Endothelial cell of umbilical vein (primary cell): ENCODE results near the gene MAP3K14. TPM values are rescaled to one million over a fixed set of nuclear protein-coding genes. Genes with fewer than 3 reads are reported as not detected.
A peak's percentile ranks its signal among the peaks of the same experiment; 100 is the strongest.

Experiments used
- BruUV-seq: library from RNA; stranded (reverse); fragments of 400-500 nt; replicated peaks from 2 replicates; lab custom pipeline; 2021; lab: Mats Ljungman, UMichigan
- CTCF ChIA-PET: fragments of 300-600, 350-600 bp; sonication (Branson Sonifier 250); formaldehyde crosslinking; loops from one replicate; lab custom pipeline; 2021; ENCODE audit warnings: antibody characterized with exemption, inconsistent platforms; lab: Charles Lee
- POLR2A ChIA-PET: fragments of 300-600, 350-600 bp; sonication (Branson Sonifier 250); formaldehyde crosslinking; loops from one replicate; lab custom pipeline; 2021; ENCODE audit warnings: antibody characterized with exemption, inconsistent platforms; lab: Charles Lee
- DNase-seq: peaks from one replicate; pipeline ENCODE4 v3.0.0-alpha.2; 2011; ENCODE audit warnings: low read depth, low spot score
- FAIRE-seq: peaks from 2 replicates; lab custom pipeline; 2011; peaks lifted over from hg19 to GRCh38; lab: Jason Lieb, UNC
- H2AFZ ChIP-seq: 2 replicates; pipeline ENCODE4 v1.6.0; 2012; ENCODE audit warnings: low read depth, low read length, control low read depth, inconsistent platforms
- H3K27ac ChIP-seq: 2 replicates; pipeline ENCODE4 v1.5.1; 2011; ENCODE audit warnings: low read depth, mild to moderate bottlenecking, control low read depth, low read length, moderate library complexity; ENCODE audit not compliant: insufficient read depth
- H3K27me3 ChIP-seq, 2 experiments: 2 replicates each; pipeline versions ENCODE4 v1.6.0 to v1.6.1; 2011; ENCODE audit warnings: low read length in 2 of 2, mixed read lengths in 1 of 2; ENCODE audit not compliant: control insufficient read depth in 2 of 2, insufficient read depth in 2 of 2
- H3K36me3 ChIP-seq, 2 experiments: 2 replicates in 1 of 2; 3 replicates in 1 of 2; pipeline ENCODE4 v1.5.1; 2011; ENCODE audit warnings: low read length in 2 of 2, mild to moderate bottlenecking in 1 of 2, moderate library complexity in 1 of 2; ENCODE audit not compliant: control insufficient read depth in 2 of 2, insufficient read depth in 2 of 2; ENCODE audit errors: extremely low read depth in 1 of 2
- H3K4me1 ChIP-seq: 3 replicates; pipeline ENCODE4 v1.5.1; 2011; ENCODE audit warnings: mild to moderate bottlenecking, low read length; ENCODE audit not compliant: control insufficient read depth, insufficient read depth; ENCODE audit errors: extremely low read depth
- H3K4me2 ChIP-seq: 2 replicates; pipeline ENCODE4 v1.6.1; 2011; ENCODE audit warnings: low read length, control low read depth, mixed read lengths; ENCODE audit not compliant: insufficient read depth
- H3K4me3 ChIP-seq, 3 experiments: fragments of 200-600 bp in 1 of 3; sonication (generic), shearing (Covaris generic) in 1 of 3; replicated peaks in 1 of 3; 2 replicates each; pipeline ENCODE4 v1.5.1; 2011 to 2016; ENCODE audit warnings: control low read depth in 3 of 3, low read length in 3 of 3, mild to moderate bottlenecking in 2 of 3, inconsistent platforms in 1 of 3, low read depth in 1 of 3, moderate library complexity in 1 of 3; ENCODE audit not compliant: insufficient read depth in 1 of 3
- H3K79me2 ChIP-seq: 2 replicates; pipeline ENCODE4 v1.6.0; 2012; ENCODE audit warnings: low read length, inconsistent platforms; ENCODE audit not compliant: control insufficient read depth, insufficient read depth
- H3K9ac ChIP-seq: replicated peaks from 2 replicates; pipeline ENCODE3; 2011; ENCODE audit warnings: low read length, control low read depth; ENCODE audit not compliant: insufficient read depth; ENCODE audit errors: extremely low read depth
- H3K9me1 ChIP-seq: replicated peaks from 3 replicates; pipeline ENCODE4 v1.6.0; 2011; ENCODE audit warnings: mild to moderate bottlenecking, low read length; ENCODE audit not compliant: control insufficient read depth, insufficient read depth; ENCODE audit errors: extremely low read depth
- H3K9me3 ChIP-seq: replicated peaks from 2 replicates; pipeline ENCODE4 v1.5.1; 2012; ENCODE audit warnings: low read length, inconsistent platforms; ENCODE audit not compliant: control insufficient read depth, insufficient read depth
- H4K20me1 ChIP-seq: replicated peaks from 2 replicates; pipeline ENCODE3; 2011; ENCODE audit warnings: mild to moderate bottlenecking, low read length; ENCODE audit not compliant: control insufficient read depth, insufficient read depth; ENCODE audit errors: extremely low read depth
- EZH2 ChIP-seq: IDR thresholded peaks from 2 replicates; pipeline ENCODE4 v1.6.1; 2012; ENCODE audit warnings: borderline replicate concordance, low read depth, mild to moderate bottlenecking, moderate library complexity, low read length, inconsistent platforms; ENCODE audit not compliant: severe bottlenecking
- FOS ChIP-seq: IDR thresholded peaks from 2 replicates; pipeline ENCODE4 v1.6.1; 2011; ENCODE audit warnings: mild to moderate bottlenecking, low read length, moderate library complexity, borderline replicate concordance; ENCODE audit not compliant: insufficient read depth
- GATA2 ChIP-seq: IDR thresholded peaks from 2 replicates; pipeline ENCODE4 v1.7.0; 2011; ENCODE audit warnings: low read depth, mild to moderate bottlenecking, moderate library complexity, mixed read lengths, low read length; ENCODE audit not compliant: insufficient read length, insufficient read depth
- JUN ChIP-seq: IDR thresholded peaks from 2 replicates; pipeline ENCODE4 v1.6.1; 2011; ENCODE audit warnings: borderline replicate concordance, low read depth; ENCODE audit not compliant: insufficient read length, insufficient read depth
- MAX ChIP-seq: IDR thresholded peaks from 2 replicates; pipeline ENCODE4 v1.6.1; 2011; ENCODE audit not compliant: insufficient read depth, insufficient read length
- MYC ChIP-seq: IDR thresholded peaks from one replicate; pipeline ENCODE4 v1.6.1; 2011; ENCODE audit warnings: mild to moderate bottlenecking, low read depth, low read length
- POLR2A ChIP-seq: IDR thresholded peaks from 2 replicates; pipeline ENCODE4 v1.6.1; 2012; ENCODE audit warnings: low read depth, mild to moderate bottlenecking, control low read depth, low read length
- POLR2AphosphoS5 ChIP-seq: IDR thresholded peaks from 2 replicates; pipeline ENCODE4 v1.6.1; 2012; ENCODE audit warnings: low read depth, mild to moderate bottlenecking, control low read depth, low read length, moderate library complexity; ENCODE audit not compliant: insufficient read depth
- dilution Hi-C: fragments of 300-500 bp; cut with MboI; formaldehyde crosslinking; loops from one replicate; pipeline ENCODE4 v1.15.0; 2019; ENCODE audit warnings: low sequenced_read_pairs; ENCODE audit not compliant: extremely low pct_ligation_motif_present
- intact Hi-C: fragments of 100-400 bp; cut with micrococcal nuclease; formaldehyde crosslinking; loops from one replicate; pipeline ENCODE4 v1.10.0; 2022
- polyA plus RNA-seq, 4 experiments: library from polyadenylated mRNA; depleted of rRNA in 3 of 4; stranded (reverse) in 3 of 4; unstranded in 1 of 4; fragments of >200 nt; gene quantifications; 2 replicates each; pipeline versions ENCODE4 v1.2.1 to v1.2.3, GENCODE V29; 2011 to 2012; ENCODE audit warnings: missing spikeins in 1 of 4
- total RNA-seq: library from RNA; stranded (reverse); gene quantifications from 2 replicates; pipeline ENCODE4 v1.2.3, GENCODE V29; 2021
- TF ChIP-seq, protein P1 (sequence below), 2 donors: IDR thresholded peaks; 1 replicate in 1 of 2; 2 replicates in 1 of 2; pipeline ENCODE4 v1.5.1; 2011; ENCODE audit warnings: low read length in 2 of 2, mild to moderate bottlenecking in 2 of 2, moderate library complexity in 2 of 2, control low read depth in 1 of 2, inconsistent platforms in 1 of 2, low read depth in 1 of 2; ENCODE audit not compliant: insufficient read depth in 1 of 2; ENCODE audit errors: extremely low read depth in 1 of 2

MAP3K14 gene
- total and polyA plus RNA-seq, 2 donors (not counting 3 experiments of a cell fraction or from before 2014, with no cell fraction given) = 5.4 to 9.8 TPM

DNA sequence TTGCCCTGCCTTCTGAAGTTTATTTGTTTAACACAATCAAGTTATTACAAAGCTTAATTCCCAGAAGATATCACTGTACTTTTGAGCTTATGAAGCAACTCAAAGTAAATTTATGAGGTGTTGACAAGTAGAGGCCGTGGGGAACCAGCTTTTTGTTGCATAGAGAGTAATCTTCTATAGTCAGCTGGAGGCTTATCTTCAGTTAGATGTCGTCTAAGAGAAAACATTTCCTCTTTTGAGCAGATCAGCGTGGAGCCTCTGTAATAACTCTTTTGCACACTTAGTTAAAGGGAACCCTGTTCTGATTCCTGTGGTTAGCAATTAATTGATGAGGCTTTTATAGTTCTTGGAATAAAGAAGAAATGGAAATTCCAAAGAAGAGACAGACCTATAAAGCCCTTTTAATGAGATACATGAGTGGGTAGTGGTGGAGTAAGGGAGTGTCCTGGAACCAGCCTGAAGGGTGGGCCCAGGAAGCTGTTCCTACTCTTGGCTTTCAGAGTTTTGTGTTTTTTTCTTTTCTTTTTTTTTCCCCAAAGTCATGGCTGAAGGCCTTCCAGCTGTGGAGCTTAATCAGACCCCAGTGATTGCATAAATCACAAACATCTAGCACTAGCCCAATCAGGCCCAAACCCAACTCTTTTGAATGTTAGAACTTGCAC is 28.9 kb upstream of the MAP3K14 start:
- Histone ChIP-seq H3K27me3 (no peaks in the 10 kb centered on the region), H3K36me3 (no peaks in the 10 kb centered on the region), H3K4me3 (no peak overlapping the region), H3K4me2 (no peak overlapping the region), H3K9me3 (no peaks in the 10 kb centered on the region), H3K4me1 (peaks cover 15% of the 10 kb centered on the region), H3K9ac (no peak overlapping the region), H3K27ac (no peak overlapping the region), H3K9me1 (no peaks in the 10 kb centered on the region), H2AFZ (peak overlapping the region; percentile 56), H4K20me1 (no peaks in the 10 kb centered on the region), H3K79me2 (no peaks in the 10 kb centered on the region)
- intact Hi-C loops (no loop called here), dilution Hi-C loops (no loop called here)
- FAIRE-seq = peak; percentile 8
- peak; percentile 92 for DNase-seq
- TF ChIP-seq POLR2A (no peak), JUN (no peak), FOS (no peak), POLR2AphosphoS5 (no peak), GATA2 (no peak), MYC (no peak), MAX (no peak), EZH2 (no peak)
- TF ChIP-seq, protein P1, sequence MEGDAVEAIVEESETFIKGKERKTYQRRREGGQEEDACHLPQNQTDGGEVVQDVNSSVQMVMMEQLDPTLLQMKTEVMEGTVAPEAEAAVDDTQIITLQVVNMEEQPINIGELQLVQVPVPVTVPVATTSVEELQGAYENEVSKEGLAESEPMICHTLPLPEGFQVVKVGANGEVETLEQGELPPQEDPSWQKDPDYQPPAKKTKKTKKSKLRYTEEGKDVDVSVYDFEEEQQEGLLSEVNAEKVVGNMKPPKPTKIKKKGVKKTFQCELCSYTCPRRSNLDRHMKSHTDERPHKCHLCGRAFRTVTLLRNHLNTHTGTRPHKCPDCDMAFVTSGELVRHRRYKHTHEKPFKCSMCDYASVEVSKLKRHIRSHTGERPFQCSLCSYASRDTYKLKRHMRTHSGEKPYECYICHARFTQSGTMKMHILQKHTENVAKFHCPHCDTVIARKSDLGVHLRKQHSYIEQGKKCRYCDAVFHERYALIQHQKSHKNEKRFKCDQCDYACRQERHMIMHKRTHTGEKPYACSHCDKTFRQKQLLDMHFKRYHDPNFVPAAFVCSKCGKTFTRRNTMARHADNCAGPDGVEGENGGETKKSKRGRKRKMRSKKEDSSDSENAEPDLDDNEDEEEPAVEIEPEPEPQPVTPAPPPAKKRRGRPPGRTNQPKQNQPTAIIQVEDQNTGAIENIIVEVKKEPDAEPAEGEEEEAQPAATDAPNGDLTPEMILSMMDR (IDR thresholded peaks at IDR 0.05; ENCODE audit: extremely low read depth in 1 of 2, insufficient read depth in 1 of 2, low read depth in 1 of 2, low read length in 2 of 2) = no peak
- POLR2A ChIA-PET = no interaction called here
- CTCF ChIA-PET = interaction anchor here (1.0 to 1.3 kb wide), 5 partner anchors 13 to 69 kb away, joined by 3 to 6 read pairs (median 3); no protein-coding TSS in a partner anchor
- no TSS peak for BruUV-seq
